Breast epithelium (tissue), 4 donors: ENCODE measurements around the gene CYP24A1. TPM values are rescaled to one million over a fixed set of nuclear protein-coding genes. Genes with fewer than 3 reads are reported as not detected.

Experiments
- DNase-seq, 2 donors: peaks; one replicate each; pipeline ENCODE4 v3.0.0-alpha.2; 2019; ENCODE audit warnings: low spot score in 2 of 2
- H3K27ac ChIP-seq, 2 donors: fragments of 200-600 bp; sonication (generic) in 1 of 2; one replicate each; pipeline ENCODE4 v1.5.1; 2016 to 2019; ENCODE audit warnings: mild to moderate bottlenecking in 1 of 2
- H3K27me3 ChIP-seq, 2 donors: fragments of 200-600 bp; sonication (generic) in 1 of 2; one replicate each; pipeline versions ENCODE4 v1.5.1 to v1.6.0; 2017 to 2019; ENCODE audit warnings: control low read depth in 1 of 2, mild to moderate bottlenecking in 1 of 2
- H3K36me3 ChIP-seq: fragments of 200-600 bp; one replicate; pipeline ENCODE4 v1.5.1; 2019
- H3K4me1 ChIP-seq, 2 donors: fragments of 200-600 bp; sonication (generic); one replicate each; pipeline ENCODE4 v1.5.1; 2016 to 2019; ENCODE audit warnings: control low read depth in 1 of 2
- H3K4me3 ChIP-seq, 3 donors: fragments of 200-600 bp; sonication (generic); 1 replicate in 2 of 3; 2 replicates in 1 of 3; pipeline ENCODE4 v1.5.1; 2016 to 2019; ENCODE audit warnings: mild to moderate bottlenecking in 3 of 3, moderate library complexity in 2 of 3
- H3K9me3 ChIP-seq, 2 donors: fragments of 200-600 bp; sonication (generic) in 1 of 2; one replicate each; pipeline ENCODE4 v1.5.1; 2016 to 2019; ENCODE audit warnings: control low read depth in 1 of 2
- POLR2A ChIP-seq: fragments of 450-650 bp; IDR thresholded peaks from one replicate; pipeline ENCODE4 v1.6.1; 2016; ENCODE audit warnings: antibody characterized with exemption, mild to moderate bottlenecking, moderate library complexity
- POLR2AphosphoS5 ChIP-seq, 3 donors: sonication (generic); formaldehyde crosslinking; IDR thresholded peaks; one replicate each; pipeline ENCODE4 v1.6.1; 2017; ENCODE audit warnings: antibody characterized with exemption in 3 of 3
- intact Hi-C: fragments of 100-400 bp; cut with DNase I; formaldehyde crosslinking; loops from one replicate; pipeline ENCODE4 v1.15.1; 2023; ENCODE audit warnings: low total_unique reads
- total RNA-seq, 3 donors: library from RNA; depleted of rRNA; stranded (reverse); fragments of >200 nt; gene quantifications; one replicate each; pipeline ENCODE4 v1.1.0, GENCODE V29; 2016
- TF ChIP-seq, protein P1 (sequence below), 3 donors: fragments of 450-650 bp; IDR thresholded peaks; one replicate each; pipeline ENCODE4 v1.5.1; 2016 to 2017; ENCODE audit warnings: antibody characterized with exemption in 3 of 3, mild to moderate bottlenecking in 3 of 3, moderate library complexity in 3 of 3

CYP24A1 gene
- total RNA-seq, 3 donors from 2014 or later: 2.0 to 6.4 TPM; not detected in 1

DNA sequence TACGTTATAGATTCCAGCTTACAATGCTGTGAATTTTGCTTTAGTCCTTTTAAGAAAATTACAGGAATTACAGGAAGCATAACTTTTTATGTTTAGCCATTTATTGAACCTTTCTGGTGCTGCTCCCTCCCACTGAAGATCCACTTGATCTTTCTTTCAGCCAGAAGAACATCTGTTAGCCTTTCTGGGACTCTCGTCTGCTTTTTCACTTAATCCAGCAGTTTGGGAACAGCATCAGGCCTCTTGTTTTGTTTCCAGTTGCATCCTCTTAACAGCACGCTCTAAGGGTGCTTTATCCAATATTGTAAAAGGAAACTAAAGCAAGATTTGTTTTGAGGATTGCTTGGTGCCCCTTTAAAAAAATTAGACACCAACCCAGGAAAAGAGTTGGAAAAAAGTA lies 10.3 kb upstream of the CYP24A1 start:
- no peaks in the 10 kb centered on the region for H3K27me3 ChIP-seq
- intact Hi-C loops: no loop called here
- no peaks in the 10 kb centered on the region for H3K9me3 ChIP-seq

DNA sequence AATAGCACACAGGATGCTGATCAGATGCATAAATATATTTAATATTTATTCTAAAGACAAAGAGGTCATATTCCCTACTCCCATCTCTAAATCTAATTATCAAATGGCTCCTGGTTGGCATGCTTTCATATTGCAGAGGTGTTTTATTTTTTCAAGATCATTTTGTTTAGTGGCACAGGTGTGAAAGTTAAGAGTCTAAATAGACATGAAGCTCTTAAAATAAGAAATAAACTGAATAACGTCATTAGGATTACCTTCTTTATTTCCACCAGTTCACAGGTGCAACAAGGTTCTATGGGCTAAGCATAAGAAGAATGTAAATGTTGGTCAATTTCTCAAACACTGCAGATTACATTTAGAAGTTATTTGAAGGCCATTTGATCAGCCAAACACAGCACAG lies 7.1 kb upstream of the CYP24A1 start:
- no peaks in the 10 kb centered on the region for H3K4me1 ChIP-seq
- H3K27me3 ChIP-seq: no peaks in the 10 kb centered on the region
- H3K36me3 ChIP-seq: no peaks in the 10 kb centered on the region
- H3K27ac ChIP-seq: no peak overlapping the region
- TF ChIP-seq POLR2AphosphoS5 (IDR thresholded peaks at IDR 0.05) (no peak), POLR2A (no peak)
- TF ChIP-seq, protein P1, sequence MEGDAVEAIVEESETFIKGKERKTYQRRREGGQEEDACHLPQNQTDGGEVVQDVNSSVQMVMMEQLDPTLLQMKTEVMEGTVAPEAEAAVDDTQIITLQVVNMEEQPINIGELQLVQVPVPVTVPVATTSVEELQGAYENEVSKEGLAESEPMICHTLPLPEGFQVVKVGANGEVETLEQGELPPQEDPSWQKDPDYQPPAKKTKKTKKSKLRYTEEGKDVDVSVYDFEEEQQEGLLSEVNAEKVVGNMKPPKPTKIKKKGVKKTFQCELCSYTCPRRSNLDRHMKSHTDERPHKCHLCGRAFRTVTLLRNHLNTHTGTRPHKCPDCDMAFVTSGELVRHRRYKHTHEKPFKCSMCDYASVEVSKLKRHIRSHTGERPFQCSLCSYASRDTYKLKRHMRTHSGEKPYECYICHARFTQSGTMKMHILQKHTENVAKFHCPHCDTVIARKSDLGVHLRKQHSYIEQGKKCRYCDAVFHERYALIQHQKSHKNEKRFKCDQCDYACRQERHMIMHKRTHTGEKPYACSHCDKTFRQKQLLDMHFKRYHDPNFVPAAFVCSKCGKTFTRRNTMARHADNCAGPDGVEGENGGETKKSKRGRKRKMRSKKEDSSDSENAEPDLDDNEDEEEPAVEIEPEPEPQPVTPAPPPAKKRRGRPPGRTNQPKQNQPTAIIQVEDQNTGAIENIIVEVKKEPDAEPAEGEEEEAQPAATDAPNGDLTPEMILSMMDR (IDR thresholded peaks at IDR 0.05): no peak
- intact Hi-C loops: no loop called here
- no peak overlapping the region for H3K4me3 ChIP-seq
- DNase-seq: no peak
- no peaks in the 10 kb centered on the region for H3K9me3 ChIP-seq

More for the DNA sequence above, 10.3 kb upstream of the CYP24A1 start:
- DNase-seq: no peak
- H3K27ac ChIP-seq: no peak overlapping the region
- H3K4me1 ChIP-seq: no peaks in the 10 kb centered on the region
- no peaks in the 10 kb centered on the region for H3K36me3 ChIP-seq
- H3K4me3 ChIP-seq: no peak overlapping the region
- TF ChIP-seq POLR2A: no peak
- TF ChIP-seq POLR2AphosphoS5 (IDR thresholded peaks at IDR 0.05): no peak
- TF ChIP-seq, protein P1 (IDR thresholded peaks at IDR 0.05): no peak

DNA sequence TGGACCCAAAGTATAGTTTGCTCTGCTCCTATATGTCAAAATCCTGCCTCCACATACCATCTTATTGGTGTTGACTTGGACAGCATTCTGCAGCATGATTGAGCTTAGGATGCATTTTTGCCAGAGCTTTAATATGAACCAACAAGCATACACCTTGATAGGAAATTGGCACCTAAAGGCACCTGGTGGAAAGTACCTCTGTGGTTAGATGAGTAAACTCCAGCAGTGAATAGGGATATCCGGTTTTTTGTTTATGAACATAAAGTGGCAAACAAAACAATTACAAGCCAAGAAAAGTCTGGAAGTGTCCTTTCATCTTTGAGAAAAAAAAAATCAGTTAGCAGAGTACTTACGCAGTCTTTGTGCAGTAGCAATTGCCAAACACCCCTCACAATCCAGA lies 6.2 kb upstream of the CYP24A1 start:
- H3K4me3 ChIP-seq: no peak overlapping the region
- peaks cover 0 to 3% of the 10 kb centered on the region in 2 donors for H3K27me3 ChIP-seq
- DNase-seq: no peak
- H3K27ac ChIP-seq: no peak overlapping the region
- no peaks in the 10 kb centered on the region for H3K4me1 ChIP-seq
- TF ChIP-seq POLR2A (no peak), POLR2AphosphoS5 (IDR thresholded peaks at IDR 0.05) (no peak)
- TF ChIP-seq, protein P1 (IDR thresholded peaks at IDR 0.05): no peak
- no peaks in the 10 kb centered on the region for H3K9me3 ChIP-seq
- no peaks in the 10 kb centered on the region for H3K36me3 ChIP-seq
- intact Hi-C loops: no loop called here

DNA sequence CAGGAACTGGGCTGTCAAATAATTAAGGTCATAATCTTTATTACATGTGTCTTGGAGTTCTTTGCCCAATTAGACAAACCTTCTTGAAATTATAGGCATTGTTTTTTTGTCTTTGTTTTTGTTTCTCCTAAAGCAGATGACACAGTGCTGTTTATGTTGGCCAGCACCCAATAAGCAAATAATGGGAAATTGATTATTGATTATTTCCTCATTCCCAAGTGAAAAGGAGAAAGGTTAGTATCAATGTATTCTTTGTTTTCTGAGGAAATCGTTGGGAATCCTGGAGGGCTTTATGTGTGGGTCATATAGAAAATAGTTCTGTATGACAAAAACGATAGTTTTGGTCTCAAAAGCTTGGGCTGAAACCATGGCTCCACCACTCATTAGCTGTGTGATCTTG lies 4.5 kb upstream of the CYP24A1 start:
- TF ChIP-seq POLR2A (no peak), POLR2AphosphoS5 (IDR thresholded peaks at IDR 0.05) (no peak)
- TF ChIP-seq, protein P1 (IDR thresholded peaks at IDR 0.05): no peak

DNA sequence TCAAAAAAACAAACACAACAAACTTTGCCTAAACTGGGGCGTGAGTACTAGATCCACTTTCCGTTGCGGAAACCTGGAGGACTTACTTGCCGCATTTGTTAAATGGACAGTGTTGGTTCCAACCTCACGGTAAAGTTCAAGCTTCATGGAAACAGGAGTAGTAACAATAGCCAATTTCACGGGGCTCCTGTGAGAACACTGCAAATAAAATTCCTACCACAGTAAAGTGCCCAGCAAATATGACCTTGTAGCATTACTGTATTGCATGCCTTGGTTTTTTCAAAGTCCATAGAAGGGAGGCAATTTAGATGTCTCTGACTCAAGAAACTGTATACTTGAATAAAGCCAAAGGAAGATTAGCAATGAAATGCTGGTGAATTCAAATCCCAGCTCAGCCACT lies 3.6 kb upstream of the CYP24A1 start:
- no peaks in the 10 kb centered on the region for H3K9me3 ChIP-seq
- H3K27me3 ChIP-seq: peaks cover 15 to 26% of the 10 kb centered on the region in 2 donors
- TF ChIP-seq POLR2A (no peak), POLR2AphosphoS5 (IDR thresholded peaks at IDR 0.05) (no peak)
- TF ChIP-seq, protein P1 (IDR thresholded peaks at IDR 0.05): no peak
- no peak for DNase-seq
- no peaks in the 10 kb centered on the region for H3K36me3 ChIP-seq
- H3K4me3 ChIP-seq: no peak overlapping the region
- H3K4me1 ChIP-seq: no peaks in the 10 kb centered on the region
- H3K27ac ChIP-seq: no peak overlapping the region
- intact Hi-C loops: no loop called here

More for the DNA sequence above, 4.5 kb upstream of the CYP24A1 start:
- Histone ChIP-seq H3K4me1 (no peaks in the 10 kb centered on the region), H3K36me3 (no peaks in the 10 kb centered on the region), H3K4me3 (no peak overlapping the region), H3K9me3 (no peaks in the 10 kb centered on the region), H3K27ac (no peak overlapping the region), H3K27me3 (peaks cover 10 to 17% of the 10 kb centered on the region in 2 donors)
- intact Hi-C loops: no loop called here
- DNase-seq: no peak
